NCI-H146 treated with DMSO at 0.1 percent for 48 hours (cell line): Measurements from ENCODE around the gene AMDHD2.

Source experiments
- DNase-seq: peaks from one replicate; lab custom pipeline; 2025; ENCODE audit not compliant: unreplicated experiment; lab: John Stamatoyannopoulos, UW

Gene AMDHD2

GRCh38 chr16:2515180-2515851 lies 4.9 kb upstream of the AMDHD2 start:
- DNase-seq: no peak

- DNase-seq: no peak
Observed at GRCh38 chr16:2516391-2517240, 3.6 kb upstream of the AMDHD2 start.

GRCh38 chr16:2517954-2518605 lies 2.1 kb upstream of the AMDHD2 start:
- DNase-seq: no peak

GRCh38 chr16:2518823-2519710 lies 1.1 kb upstream of the AMDHD2 start:
- no peak for DNase-seq

DNA sequence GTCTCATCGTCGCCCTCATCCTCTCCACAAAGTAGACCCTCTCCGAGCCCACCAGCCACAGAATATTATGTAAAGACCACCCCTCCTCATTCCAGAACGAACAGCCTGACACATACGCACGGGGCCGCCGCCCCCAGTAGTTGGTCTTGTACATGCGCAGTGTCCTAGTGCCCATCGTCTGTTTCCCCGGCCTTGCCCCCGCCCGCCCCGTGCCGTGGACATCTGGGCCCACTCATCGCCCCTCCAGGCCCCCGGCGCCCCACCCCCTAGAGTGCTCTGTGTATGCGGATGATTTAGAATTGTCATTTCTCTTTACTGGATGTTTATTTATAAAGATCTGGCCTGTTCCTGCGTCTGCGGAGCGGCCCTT lies 475 bp upstream of the AMDHD2 start:
- no peak for DNase-seq

DNA sequence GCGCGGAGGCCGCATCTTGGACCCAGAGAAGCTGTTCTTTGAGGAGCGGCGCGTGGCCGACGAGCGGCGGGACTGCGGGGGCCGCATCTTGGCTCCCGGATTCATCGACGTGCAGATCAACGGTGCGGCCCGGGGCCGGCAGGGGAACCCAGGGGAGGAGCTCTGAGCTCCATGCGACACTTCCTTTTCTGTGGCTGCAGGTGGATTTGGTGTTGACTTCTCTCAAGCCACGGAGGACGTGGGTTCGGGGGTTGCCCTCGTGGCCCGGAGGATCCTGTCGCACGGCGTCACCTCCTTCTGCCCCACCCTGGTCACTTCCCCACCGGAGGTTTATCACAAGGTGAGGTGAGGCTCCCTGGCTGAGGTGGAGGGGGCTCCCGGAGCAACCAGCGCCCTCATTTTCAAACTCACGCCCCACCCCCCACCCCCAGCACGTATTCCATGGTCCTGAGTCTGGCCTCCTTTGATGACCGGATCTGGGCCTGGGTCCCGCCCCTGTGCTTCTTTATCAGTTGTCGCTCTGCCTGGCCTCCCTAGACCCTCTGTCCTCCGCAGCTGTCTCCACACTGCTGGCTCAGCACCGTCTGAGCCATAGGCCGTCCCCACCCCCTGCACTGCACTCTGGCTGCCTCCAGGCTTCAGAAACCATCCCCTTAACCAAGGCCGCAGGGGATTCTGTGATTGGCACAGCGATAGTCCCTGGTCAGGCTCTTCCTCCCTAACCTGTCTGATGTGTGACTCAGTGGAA lies 787 bp downstream of the AMDHD2 start:
- no peak for DNase-seq

DNA sequence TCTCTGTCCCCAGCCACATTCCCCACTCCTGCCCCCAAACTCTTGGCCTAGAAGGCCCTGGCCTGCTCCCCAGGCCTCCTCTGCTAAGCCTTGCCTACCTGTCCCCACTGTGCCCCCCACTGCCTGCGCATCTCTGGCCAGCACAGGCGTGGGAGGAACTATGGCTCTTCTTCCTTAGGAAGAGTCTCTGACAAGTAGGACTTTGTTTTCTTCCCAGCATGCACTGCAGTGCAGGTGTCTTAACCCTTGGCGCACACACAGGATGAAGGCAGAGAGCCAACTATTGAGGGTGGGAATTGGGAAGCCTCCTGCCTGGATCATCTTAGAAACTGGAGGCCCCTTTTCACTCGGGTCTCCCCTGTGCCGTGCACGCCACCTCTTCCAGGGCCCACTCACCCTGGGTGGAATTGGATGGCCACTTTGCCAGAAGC lies 3.6 kb downstream of the AMDHD2 start:
- no peak for DNase-seq

DNA sequence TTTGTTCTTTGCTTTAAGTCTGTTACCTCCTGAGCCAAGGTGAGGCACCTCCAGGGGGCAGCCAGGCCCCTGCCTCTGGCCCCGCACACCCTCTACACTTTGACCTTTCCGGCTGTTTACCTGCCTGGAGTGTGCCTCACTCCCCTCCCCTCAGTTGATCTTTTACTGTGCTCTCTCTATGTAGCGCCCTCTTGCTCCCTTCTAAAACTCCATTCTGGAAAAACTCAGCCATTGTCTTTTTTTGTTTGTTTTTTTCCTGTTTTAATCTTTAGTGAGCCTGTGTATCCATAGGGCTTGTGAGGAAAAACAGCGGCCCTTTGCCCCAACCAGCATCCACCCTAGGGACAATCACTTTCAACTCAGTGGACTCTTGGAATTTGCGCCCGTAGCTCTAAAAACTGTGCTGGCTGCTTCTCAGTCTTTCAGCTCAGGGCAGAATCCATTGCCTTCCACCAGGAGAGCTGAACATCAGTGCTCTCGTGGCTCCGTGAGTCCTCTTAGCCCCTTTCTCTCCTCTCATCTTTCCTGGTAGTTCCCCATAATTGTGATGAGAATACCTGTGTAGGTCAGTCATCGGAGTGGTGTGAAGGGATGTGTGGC lies 4.3 kb downstream of the AMDHD2 start:
- no peak for DNase-seq

DNA sequence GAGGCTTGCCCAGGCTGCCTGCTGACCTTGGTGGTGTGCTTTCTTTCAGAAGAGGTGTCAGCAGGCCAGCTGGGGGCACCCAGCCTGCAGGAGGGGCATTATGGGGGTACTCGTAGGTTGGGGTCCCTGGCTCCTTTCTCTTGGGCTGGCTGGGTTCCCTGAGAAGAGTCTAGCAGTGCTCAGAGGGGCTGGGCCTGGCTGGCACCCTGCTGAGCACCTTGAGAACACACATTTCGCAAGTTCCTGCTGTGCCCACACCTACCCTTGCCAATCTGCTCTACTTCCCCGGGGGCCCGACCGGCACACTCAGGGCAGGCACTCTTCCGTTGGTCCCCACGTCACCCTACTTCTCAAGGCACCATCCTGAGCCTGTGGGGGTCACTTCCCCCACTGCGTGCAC lies 6.0 kb downstream of the AMDHD2 start:
- DNase-seq: no peak

GRCh38 chr16:2527071-2527783 lies 7.1 kb downstream of the AMDHD2 start:
- no peak for DNase-seq

- no peak for DNase-seq
Observed at GRCh38 chr16:2527784-2528100, 7.6 kb downstream of the AMDHD2 start.

DNA sequence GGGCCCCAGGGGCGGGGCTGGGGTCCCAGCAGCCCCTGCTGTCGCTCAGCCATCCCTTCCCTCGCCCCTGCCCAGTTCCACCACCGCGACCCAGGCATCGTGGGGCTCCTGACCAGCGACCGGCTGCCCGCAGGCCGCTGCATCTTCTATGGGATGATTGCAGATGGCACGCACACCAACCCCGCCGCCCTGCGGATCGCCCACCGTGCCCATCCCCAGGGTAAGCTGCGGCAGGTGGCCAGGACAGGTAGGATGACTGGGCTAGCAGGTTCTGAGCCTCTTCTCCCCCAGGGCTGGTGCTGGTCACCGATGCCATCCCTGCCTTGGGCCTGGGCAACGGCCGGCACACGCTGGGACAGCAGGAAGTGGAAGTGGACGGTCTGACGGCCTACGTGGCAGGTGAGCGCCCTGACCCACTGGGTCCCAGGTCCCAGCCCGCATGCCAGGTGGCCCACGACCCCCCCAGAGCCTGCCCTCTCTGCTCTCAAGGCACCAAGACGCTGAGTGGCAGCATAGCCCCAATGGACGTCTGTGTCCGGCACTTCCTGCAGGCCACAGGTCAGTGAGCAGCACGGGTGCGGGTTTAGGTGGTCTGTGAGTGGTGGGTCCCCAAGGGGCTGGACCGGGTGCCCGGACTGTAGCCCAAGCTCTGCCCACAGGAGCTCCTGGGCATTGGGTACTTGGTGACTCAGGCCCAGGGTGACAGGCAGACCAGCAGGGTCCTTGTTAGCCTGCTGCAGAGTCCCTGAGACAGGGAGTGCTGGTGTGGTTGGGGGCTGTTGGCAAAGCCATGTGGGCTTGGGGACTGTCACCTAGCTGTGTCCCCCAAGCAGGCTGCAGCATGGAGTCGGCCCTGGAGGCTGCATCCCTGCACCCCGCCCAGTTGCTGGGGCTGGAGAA lies 8.2 kb downstream of the AMDHD2 start:
- DNase-seq: no peak

- DNase-seq: no peak
Observed at GRCh38 chr16:2529061-2529931, 9.1 kb downstream of the AMDHD2 start.

DNA sequence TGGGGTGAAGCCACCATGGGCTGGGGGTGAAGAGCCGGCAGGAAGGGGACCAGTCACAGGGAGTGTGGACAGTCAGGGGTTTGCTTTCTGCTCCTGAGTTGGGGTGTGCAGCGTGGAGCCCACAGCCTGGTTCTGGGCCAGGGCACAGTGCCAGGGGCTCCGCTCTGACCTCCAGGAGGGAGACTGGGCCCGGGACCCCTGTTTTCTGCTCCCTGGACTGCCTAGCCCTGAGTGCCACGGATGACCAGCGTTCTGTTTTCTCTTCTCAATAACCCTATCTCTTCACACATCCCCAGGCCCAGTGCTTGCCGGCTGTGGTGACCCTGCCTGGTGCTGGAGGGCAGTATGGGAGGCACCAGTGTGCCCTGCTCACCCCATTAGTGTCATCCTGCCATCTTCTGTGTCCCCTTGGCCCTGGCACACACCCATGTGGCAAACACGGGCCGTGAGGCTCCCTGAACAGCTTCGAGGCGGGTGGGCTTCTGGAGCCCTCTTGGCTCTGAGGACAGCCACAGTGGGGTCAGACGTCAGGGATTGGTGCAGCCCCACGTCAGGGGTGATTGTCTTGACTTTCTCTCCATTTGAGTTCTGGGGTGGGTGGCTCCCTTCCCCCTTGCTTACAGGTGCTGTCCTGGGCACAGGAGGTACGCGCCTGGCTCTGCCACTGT lies 9.9 kb downstream of the AMDHD2 start:
- DNase-seq: no peak

DNA sequence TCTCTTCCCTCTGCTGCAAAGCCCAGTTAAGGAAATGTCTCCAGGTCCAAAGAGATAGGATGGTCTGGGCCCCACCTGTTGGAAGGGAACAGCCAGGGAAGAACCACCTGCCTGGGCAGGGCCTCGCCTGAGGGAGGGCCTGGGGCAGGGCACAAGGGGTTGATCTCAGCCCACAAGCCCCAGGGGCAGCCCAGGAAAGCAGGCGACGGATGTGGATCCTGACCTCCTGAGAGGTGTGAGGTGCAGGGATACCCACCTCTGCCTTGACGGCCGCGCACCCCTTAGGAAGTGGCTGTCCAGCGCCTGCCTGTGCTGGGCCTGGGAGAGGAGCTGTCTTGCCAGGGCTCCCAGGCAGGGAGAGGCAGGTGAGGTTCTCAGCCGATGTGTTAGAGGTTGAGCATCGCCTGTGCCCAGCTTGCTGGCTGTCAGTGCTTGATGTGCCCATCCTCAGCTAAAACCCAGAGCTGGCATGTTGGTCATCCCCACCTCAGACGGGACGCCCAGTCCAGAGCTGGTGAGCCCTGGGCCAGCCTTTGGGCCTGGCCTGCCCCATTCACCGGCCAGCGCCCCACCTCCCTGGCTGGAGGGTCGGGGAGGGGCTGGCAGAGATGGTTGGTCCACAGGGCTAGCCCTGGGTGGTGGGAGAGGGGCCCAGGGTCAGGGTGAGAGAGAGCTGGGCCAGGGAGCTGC lies 10.6 kb downstream of the AMDHD2 start:
- DNase-seq: no peak

DNA sequence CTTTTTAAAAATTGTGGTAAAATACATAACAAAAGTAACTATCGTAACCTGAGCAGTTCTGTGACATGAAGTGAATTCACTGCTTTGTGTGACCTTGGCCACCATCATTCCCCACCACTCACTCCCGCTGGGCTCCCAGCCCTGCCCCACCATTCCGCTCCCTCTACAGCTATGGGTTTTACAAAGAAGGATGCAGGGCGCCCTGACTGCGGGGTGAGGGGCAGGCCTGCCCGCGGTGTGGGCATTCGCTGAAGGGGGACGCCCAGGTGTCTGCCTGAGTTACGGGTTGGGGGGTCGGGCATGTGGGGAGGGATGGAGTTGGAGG lies 11.2 kb downstream of the AMDHD2 start, which contains the start of gene CEMP1:
CEMP1 (minus strand) TSS at position 38 of the 325 bp plus-strand sequence. CDS start 335 bp downstream, outside the sequence.
- no peak for DNase-seq
